Activated naive CD4-positive, alpha-beta T cell treated with anti-CD3 and anti-CD28 coated beads for 36 hours (primary cell): ENCODE measurements around the gene SEC31A. TPM values are rescaled to one million over a fixed set of nuclear protein-coding genes. Genes with fewer than 3 reads are reported as not detected.
"Not testable (repeated sequence)": the region's sequence is repeated elsewhere in the genome, so short reads cannot be mapped to it uniquely, and the experiment has no call there.

Source experiments
- CTCF ChIA-PET: fragments of 350-600 bp; sonication (Branson Sonifier 250); formaldehyde crosslinking; loops from one replicate; lab custom pipeline; 2021; ENCODE audit warnings: antibody characterized with exemption; lab: Charles Lee
- DNase-seq: peaks from one replicate; pipeline ENCODE4 v3.0.0-alpha.2; 2020
- H3K27ac Mint-ChIP-seq: one replicate; pipeline ENCODE4 v1.8.0; 2021; ENCODE audit warnings: mild to moderate bottlenecking, mixed read lengths
- H3K27me3 Mint-ChIP-seq: one replicate; pipeline ENCODE4 v1.8.0; 2021; ENCODE audit warnings: low read depth, mixed read lengths
- H3K36me3 Mint-ChIP-seq: one replicate; pipeline ENCODE4 v1.8.0; 2021; ENCODE audit warnings: low read depth, mixed read lengths
- H3K4me1 Mint-ChIP-seq: one replicate; pipeline ENCODE4 v1.8.0; 2021; ENCODE audit warnings: low read depth, mixed read lengths
- H3K4me3 Mint-ChIP-seq: one replicate; pipeline ENCODE4 v1.8.0; 2021; ENCODE audit warnings: mild to moderate bottlenecking, moderate library complexity, mixed read lengths
- H3K9me3 Mint-ChIP-seq: one replicate; pipeline ENCODE4 v1.8.0; 2021; ENCODE audit warnings: mixed read lengths
- intact Hi-C: fragments of 100-400 bp; cut with micrococcal nuclease; formaldehyde crosslinking; loops from one replicate; pipeline ENCODE4 v1.15.1; 2023
- total RNA-seq, 2 experiments: library from RNA; stranded (reverse); gene quantifications; one replicate each; pipeline ENCODE4 v1.2.3, GENCODE V29; 2021

Gene SEC31A
- total RNA-seq, 2 experiments from 2014 or later, result 85.1 to 85.7 TPM

- H3K27me3 Mint-ChIP-seq, H3K27ac Mint-ChIP-seq, DNase-seq, intact Hi-C loops, H3K4me3 Mint-ChIP-seq, H3K9me3 Mint-ChIP-seq: not testable (repeated sequence)
- CTCF ChIA-PET, result interaction anchor here (0.6 kb wide), 1 partner anchor 19 kb away, joined by 4 read pairs; no protein-coding TSS in a partner anchor
- Mint-ChIP-seq H3K36me3 (peaks cover 19% of the 10 kb centered on the region), H3K4me1 (peaks cover 12% of the 10 kb centered on the region)
Observed at GRCh38 chr4:82860487-82860886, 30.5 kb downstream of the SEC31A start.

DNA sequence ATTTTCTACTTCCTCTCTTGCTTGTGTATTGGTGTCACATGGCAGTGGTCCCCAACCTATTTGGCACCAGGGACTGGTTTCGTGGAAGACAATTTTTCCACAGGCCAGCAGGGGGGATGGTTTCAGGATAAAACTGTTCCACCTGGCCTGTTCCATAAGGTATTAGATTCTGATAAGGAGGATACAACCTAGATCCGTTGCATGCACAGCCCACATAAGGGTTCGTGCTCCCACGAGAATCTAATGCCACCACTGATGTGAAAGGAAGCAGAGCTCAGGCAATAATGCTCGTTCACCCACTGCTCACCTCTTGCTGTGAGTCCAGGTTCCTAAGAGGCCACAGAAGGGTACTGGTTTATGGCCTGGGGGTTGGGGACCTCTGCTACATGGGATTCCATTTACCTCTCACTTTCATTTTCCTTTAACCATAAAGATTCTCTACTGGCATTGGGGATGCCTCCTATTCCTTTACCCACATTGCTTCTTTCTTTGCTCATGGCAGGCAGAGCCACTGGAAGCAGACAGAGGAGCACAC is 38.1 kb downstream of the SEC31A start:
- H3K9me3 Mint-ChIP-seq, result no peaks in the 10 kb centered on the region
- H3K4me1 Mint-ChIP-seq, result peaks cover 6% of the 10 kb centered on the region
- H3K36me3 Mint-ChIP-seq, result peaks cover 31% of the 10 kb centered on the region
- intact Hi-C loops, result loop anchor here (1.0 to 2.0 kb wide), 5 partner anchors 45 to 429 kb away; partner anchors contain the start of gene COPS4
- no peaks in the 10 kb centered on the region for H3K27me3 Mint-ChIP-seq
- no peak overlapping the region for H3K4me3 Mint-ChIP-seq
- DNase-seq, result no peak
- CTCF ChIA-PET, result interaction anchor here (0.6 to 3.2 kb wide), 15 partner anchors 9 to 428 kb away, joined by 3 to 15 read pairs (median 3); partner anchors contain the start of genes COPS4, LIN54 and SEC31A
- no peak overlapping the region for H3K27ac Mint-ChIP-seq

DNA sequence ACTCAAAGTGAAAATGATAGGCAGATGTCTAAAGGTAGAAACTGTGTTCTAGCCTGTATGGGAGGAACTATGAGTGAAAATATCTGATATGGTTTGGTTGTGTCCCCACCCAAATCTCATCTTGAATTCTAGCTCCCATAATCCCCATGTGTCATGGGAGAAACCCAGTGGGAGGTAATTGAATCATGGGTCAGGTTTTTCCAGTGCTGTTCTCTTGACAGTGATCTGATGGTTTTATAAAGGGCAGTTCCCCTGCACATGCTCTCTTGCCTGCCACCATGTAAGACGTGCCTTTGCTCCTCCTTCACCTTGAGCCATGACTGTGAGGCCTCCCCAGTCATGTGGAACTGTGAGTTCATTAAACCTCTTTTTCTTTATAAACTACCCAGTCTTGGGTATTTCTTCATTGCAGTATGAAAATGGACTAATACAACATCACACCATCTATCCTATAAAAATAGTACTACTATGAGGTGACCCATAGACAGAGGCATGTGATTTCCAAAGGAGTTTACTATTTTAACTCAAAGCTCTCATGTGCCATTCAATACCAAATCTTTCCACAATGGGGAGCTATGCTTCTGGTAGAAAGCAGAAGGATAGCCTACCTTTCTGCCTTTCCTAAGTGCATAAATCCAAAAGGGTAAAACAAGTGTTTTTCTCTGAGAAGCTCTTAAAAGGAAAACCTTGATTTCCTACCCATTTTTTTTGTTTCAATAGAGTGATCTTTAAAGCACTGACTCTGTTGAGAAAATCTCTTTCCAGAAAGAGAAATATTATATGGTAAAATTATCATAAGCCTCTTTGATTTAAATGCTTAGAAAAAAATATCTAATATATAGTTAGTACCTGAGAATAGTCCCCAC is 38.8 kb downstream of the SEC31A start:
- H3K9me3 Mint-ChIP-seq, result no peaks in the 10 kb centered on the region
- no peak overlapping the region for H3K27ac Mint-ChIP-seq
- peaks cover 33% of the 10 kb centered on the region for H3K36me3 Mint-ChIP-seq
- H3K4me1 Mint-ChIP-seq, result peaks cover 6% of the 10 kb centered on the region
- CTCF ChIA-PET, result interaction anchor here (0.6 to 3.2 kb wide), 19 partner anchors 8 to 428 kb away, joined by 3 to 15 read pairs (median 3); partner anchors contain the start of genes COPS4, LIN54 and SEC31A
- no peak overlapping the region for H3K4me3 Mint-ChIP-seq
- intact Hi-C loops, result loop anchor here (1.0 to 2.0 kb wide), 5 partner anchors 46 to 430 kb away; partner anchors contain the start of gene COPS4
- H3K27me3 Mint-ChIP-seq, result no peaks in the 10 kb centered on the region
- no peak for DNase-seq

DNA sequence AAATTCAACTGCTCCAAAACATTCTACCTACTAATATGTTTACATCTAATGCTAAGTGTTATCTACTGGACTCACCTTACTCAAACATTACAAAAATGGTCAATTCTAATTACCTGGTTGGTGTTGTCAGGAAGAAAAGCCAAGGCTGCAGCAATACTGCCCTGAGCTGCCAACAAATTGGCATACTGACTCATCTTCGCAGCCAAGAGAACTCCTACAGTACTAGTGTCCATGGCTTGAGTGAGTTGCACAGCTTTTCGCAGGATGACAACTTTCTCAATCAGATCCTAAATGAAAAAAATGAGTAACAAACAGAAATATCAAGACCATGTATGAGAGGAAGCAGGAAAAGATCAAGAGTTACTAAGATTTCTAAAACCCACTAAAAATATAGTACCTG is 39.6 kb downstream of the SEC31A start:
- Mint-ChIP-seq H3K4me3 (no peak overlapping the region), H3K9me3 (no peaks in the 10 kb centered on the region), H3K36me3 (peaks cover 38% of the 10 kb centered on the region), H3K27ac (no peak overlapping the region), H3K4me1 (peaks cover 6% of the 10 kb centered on the region), H3K27me3 (no peaks in the 10 kb centered on the region)
- CTCF ChIA-PET, result interaction anchor here (0.6 to 3.2 kb wide), 6 partner anchors 21 to 185 kb away, joined by 3 to 15 read pairs (median 4); partner anchors contain the start of gene COPS4
- intact Hi-C loops, result no loop called here
- DNase-seq, result no peak

DNA sequence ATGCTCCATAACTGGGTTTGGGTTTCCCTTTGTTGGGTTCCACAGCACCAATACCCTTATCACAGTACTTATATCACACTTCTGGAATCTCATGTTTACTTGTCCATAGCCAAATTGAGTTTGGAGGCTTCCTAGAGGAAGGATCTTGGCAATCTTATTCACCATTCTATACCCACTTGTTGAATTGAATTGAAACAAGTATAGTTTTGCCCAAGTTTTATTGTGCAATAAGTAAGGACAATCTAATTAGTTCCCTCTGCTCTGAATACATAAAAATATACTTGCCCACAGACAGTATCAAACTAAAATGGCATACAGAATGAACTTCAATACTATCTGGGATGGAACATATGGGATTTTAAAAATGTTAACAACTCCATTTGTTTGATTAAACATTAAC is 40.3 kb downstream of the SEC31A start:
- DNase-seq, result no peak
- Mint-ChIP-seq H3K9me3 (no peaks in the 10 kb centered on the region), H3K36me3 (peaks cover 37% of the 10 kb centered on the region), H3K4me3 (no peak overlapping the region), H3K4me1 (peaks cover 6% of the 10 kb centered on the region), H3K27me3 (no peaks in the 10 kb centered on the region), H3K27ac (no peak overlapping the region)
- intact Hi-C loops, result no loop called here
- CTCF ChIA-PET, result interaction anchor here (0.6 to 3.2 kb wide), 4 partner anchors 11 to 185 kb away, joined by 4 to 15 read pairs (median 4); partner anchors contain the start of gene COPS4

DNA sequence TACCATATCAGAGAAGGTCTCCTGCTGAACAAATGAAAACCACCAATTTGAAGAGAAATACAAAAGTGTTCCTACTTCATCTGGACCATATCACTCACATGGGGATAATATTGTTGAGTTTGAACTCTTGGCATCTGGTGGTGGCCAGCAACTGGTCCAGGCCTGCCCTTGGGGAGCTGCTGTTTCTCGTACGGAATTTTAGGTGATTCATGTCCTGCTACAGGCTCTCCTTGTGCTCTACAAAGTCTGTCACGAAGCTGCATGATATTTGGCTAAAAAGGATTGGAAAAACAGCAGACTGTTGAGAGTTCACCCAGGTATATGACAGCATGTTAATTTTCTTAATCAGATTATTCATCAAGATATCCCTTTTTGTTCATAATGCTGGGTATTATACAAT is 42.2 kb downstream of the SEC31A start:
- CTCF ChIA-PET, result no interaction called here
- DNase-seq, result no peak
- H3K36me3 Mint-ChIP-seq, result peaks cover 47% of the 10 kb centered on the region
- intact Hi-C loops, result no loop called here
- no peaks in the 10 kb centered on the region for H3K27me3 Mint-ChIP-seq
- no peaks in the 10 kb centered on the region for H3K9me3 Mint-ChIP-seq
- H3K4me1 Mint-ChIP-seq, result peaks cover 6% of the 10 kb centered on the region
- no peak overlapping the region for H3K4me3 Mint-ChIP-seq
- no peak overlapping the region for H3K27ac Mint-ChIP-seq

- intact Hi-C loops, result no loop called here
- no peak for DNase-seq
- Mint-ChIP-seq H3K36me3 (peaks cover 38% of the 10 kb centered on the region), H3K4me1 (no peaks in the 10 kb centered on the region), H3K4me3 (no peak overlapping the region), H3K27ac (no peak overlapping the region), H3K9me3 (no peaks in the 10 kb centered on the region), H3K27me3 (no peaks in the 10 kb centered on the region)
- CTCF ChIA-PET, result interaction anchor here (0.6 to 1.5 kb wide), 4 partner anchors 15 to 470 kb away, joined by 3 to 6 read pairs (median 3); no protein-coding TSS in a partner anchor
Observed at GRCh38 chr4:82842593-82842992, 48.4 kb downstream of the SEC31A start.

DNA sequence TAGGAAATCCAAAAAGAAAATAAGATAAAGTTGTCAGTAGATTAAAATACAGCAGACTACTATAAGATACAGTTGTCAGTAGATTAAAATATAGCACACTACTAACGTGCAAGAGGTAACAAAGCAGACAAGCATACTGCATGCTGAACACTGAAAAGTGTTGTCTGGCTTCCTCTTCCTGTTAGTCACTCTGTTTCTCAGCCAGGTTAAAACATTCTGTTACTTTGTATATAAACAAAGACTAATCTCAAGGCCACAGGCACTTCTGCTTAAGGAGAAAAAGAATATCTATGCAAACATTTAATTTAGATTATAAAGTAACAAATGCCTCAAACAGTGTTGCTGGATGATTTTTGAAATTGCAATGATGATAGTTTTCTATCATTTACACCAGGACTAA is 51.3 kb downstream of the SEC31A start:
- DNase-seq, result no peak
- no peak overlapping the region for H3K27ac Mint-ChIP-seq
- intact Hi-C loops, result no loop called here
- no peaks in the 10 kb centered on the region for H3K27me3 Mint-ChIP-seq
- H3K36me3 Mint-ChIP-seq, result peaks cover 35% of the 10 kb centered on the region
- CTCF ChIA-PET, result no interaction called here
- no peaks in the 10 kb centered on the region for H3K4me1 Mint-ChIP-seq
- H3K9me3 Mint-ChIP-seq, result no peaks in the 10 kb centered on the region
- H3K4me3 Mint-ChIP-seq, result no peak overlapping the region

- CTCF ChIA-PET, result no interaction called here
Observed at GRCh38 chr4:82833696-82834313, 57.1 kb downstream of the SEC31A start.

DNA sequence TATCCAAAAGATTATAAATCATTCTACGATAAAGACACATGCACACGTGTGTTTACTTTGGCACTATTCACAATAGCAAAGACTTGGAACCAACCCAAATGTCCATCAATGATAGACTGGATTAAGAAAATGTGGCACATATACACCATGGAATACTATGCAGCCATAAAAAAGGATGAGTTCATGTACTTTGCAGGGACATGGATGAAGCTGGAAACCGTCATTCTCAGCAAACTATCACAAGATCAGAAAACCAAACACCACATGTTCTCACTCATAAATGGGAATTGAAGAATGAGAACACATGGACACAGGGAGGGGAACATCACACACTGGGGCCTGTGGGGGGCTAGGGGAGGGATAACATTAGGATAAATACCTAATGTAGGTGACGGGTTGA is 57.9 kb downstream of the SEC31A start:
- H3K4me1 Mint-ChIP-seq, DNase-seq, H3K27me3 Mint-ChIP-seq, H3K27ac Mint-ChIP-seq, H3K4me3 Mint-ChIP-seq, CTCF ChIA-PET, H3K9me3 Mint-ChIP-seq, intact Hi-C loops: not testable (repeated sequence)
- peaks cover 34% of the 10 kb centered on the region for H3K36me3 Mint-ChIP-seq

More at GRCh38 chr4:82833696-82834313, 57.1 kb downstream of the SEC31A start:
- Mint-ChIP-seq H3K4me3 (no peak overlapping the region), H3K27ac (no peak overlapping the region), H3K27me3 (no peaks in the 10 kb centered on the region), H3K36me3 (peaks cover 34% of the 10 kb centered on the region), H3K9me3 (peaks cover 2% of the 10 kb centered on the region), H3K4me1 (no peaks in the 10 kb centered on the region)
- intact Hi-C loops, result no loop called here
- no peak for DNase-seq

- DNase-seq, result no peak
- CTCF ChIA-PET, result interaction anchor here (0.6 to 0.7 kb wide), 2 partner anchors 16 to 66 kb away, joined by 3 read pairs; no protein-coding TSS in a partner anchor
- H3K4me1 Mint-ChIP-seq, result no peaks in the 10 kb centered on the region
- intact Hi-C loops, result no loop called here
- H3K27me3 Mint-ChIP-seq, result no peaks in the 10 kb centered on the region
- no peak overlapping the region for H3K27ac Mint-ChIP-seq
- H3K9me3 Mint-ChIP-seq, result no peaks in the 10 kb centered on the region
- H3K36me3 Mint-ChIP-seq, result peaks cover 31% of the 10 kb centered on the region
- H3K4me3 Mint-ChIP-seq, result no peak overlapping the region
Observed at GRCh38 chr4:82825425-82825824, 65.5 kb downstream of the SEC31A start.

GRCh38 chr4:82823062-82823461 is 67.9 kb downstream of the SEC31A start:
- intact Hi-C loops, result no loop called here
- Mint-ChIP-seq H3K4me1 (no peaks in the 10 kb centered on the region), H3K27me3 (no peaks in the 10 kb centered on the region), H3K4me3 (no peak overlapping the region), H3K27ac (no peak overlapping the region), H3K9me3 (no peaks in the 10 kb centered on the region), H3K36me3 (peaks cover 37% of the 10 kb centered on the region)
- DNase-seq, result no peak
- CTCF ChIA-PET, result interaction anchor here (0.7 to 1.0 kb wide), 2 partner anchors 10 to 23 kb away, joined by 3 read pairs; no protein-coding TSS in a partner anchor
